Mesothelial cell of epicardium (in vitro differentiated cells): Measurements from ENCODE around the gene CTNNA2. TPM values are rescaled to one million over a fixed set of nuclear protein-coding genes. Genes with fewer than 3 reads are reported as not detected.

Experiments used
- DNase-seq, 2 experiments: peaks; one replicate each; pipeline ENCODE4 v3.0.0; 2021; ENCODE audit warnings: low spot score in 2 of 2; ENCODE audit not compliant: unreplicated experiment in 2 of 2
- H3K27ac Mint-ChIP-seq: 2 replicates; pipeline ENCODE4 v1.8.0; 2021; ENCODE audit warnings: mixed read lengths
- H3K27me3 Mint-ChIP-seq: 2 replicates; pipeline ENCODE4 v1.8.0; 2021; ENCODE audit warnings: low read depth, mixed read lengths
- H3K36me3 Mint-ChIP-seq: 2 replicates; pipeline ENCODE4 v1.8.0; 2021; ENCODE audit warnings: mixed read lengths
- H3K4me1 Mint-ChIP-seq: 2 replicates; pipeline ENCODE4 v1.8.0; 2021; ENCODE audit warnings: mixed read lengths
- H3K4me3 Mint-ChIP-seq: 2 replicates; pipeline ENCODE4 v1.8.0; 2021; ENCODE audit warnings: mild to moderate bottlenecking, moderate library complexity, mixed read lengths
- H3K9me3 Mint-ChIP-seq: 2 replicates; pipeline ENCODE4 v1.8.0; 2021; ENCODE audit warnings: mixed read lengths
- total RNA-seq: library from RNA; stranded (reverse); gene quantifications from 3 replicates; pipeline ENCODE4 v1.2.1, GENCODE V29; 2021
- TF ChIP-seq, protein P1 (sequence below): fragments of 200-600 bp; sonication (generic); IDR thresholded peaks from one replicate; pipeline ENCODE4 v1.5.0; 2021; ENCODE audit warnings: antibody characterized with exemption; ENCODE audit not compliant: unreplicated experiment

Gene CTNNA2
- total RNA-seq, 1 donor from 2014 or later: 4.9 TPM

DNA sequence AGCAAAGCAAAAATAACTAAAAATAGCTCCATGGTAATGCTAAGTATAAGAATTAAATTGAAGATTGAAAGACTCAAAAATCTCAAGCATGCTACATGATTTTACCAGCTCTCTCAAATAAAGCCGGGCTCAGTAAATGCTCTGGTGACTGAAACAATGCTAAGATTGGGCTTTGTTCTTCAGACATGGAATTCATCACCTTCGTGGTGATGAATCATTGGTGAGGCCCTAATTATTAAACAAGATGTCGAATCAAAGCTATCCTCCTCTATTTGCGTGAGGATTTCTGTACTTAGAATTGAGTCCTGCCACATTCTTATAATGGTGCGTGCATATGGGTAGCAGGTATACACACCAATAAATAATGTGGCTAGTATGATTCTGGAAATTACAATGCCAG, 850.5 kb downstream of the CTNNA2 start:
- Mint-ChIP-seq H3K27ac (no peak overlapping the region), H3K27me3 (no peaks in the 10 kb centered on the region), H3K4me3 (no peak overlapping the region), H3K36me3 (no peaks in the 10 kb centered on the region), H3K9me3 (no peaks in the 10 kb centered on the region), H3K4me1 (peaks cover 40% of the 10 kb centered on the region)
- TF ChIP-seq, protein P1, sequence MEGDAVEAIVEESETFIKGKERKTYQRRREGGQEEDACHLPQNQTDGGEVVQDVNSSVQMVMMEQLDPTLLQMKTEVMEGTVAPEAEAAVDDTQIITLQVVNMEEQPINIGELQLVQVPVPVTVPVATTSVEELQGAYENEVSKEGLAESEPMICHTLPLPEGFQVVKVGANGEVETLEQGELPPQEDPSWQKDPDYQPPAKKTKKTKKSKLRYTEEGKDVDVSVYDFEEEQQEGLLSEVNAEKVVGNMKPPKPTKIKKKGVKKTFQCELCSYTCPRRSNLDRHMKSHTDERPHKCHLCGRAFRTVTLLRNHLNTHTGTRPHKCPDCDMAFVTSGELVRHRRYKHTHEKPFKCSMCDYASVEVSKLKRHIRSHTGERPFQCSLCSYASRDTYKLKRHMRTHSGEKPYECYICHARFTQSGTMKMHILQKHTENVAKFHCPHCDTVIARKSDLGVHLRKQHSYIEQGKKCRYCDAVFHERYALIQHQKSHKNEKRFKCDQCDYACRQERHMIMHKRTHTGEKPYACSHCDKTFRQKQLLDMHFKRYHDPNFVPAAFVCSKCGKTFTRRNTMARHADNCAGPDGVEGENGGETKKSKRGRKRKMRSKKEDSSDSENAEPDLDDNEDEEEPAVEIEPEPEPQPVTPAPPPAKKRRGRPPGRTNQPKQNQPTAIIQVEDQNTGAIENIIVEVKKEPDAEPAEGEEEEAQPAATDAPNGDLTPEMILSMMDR: no peak
- no peak for DNase-seq

DNA sequence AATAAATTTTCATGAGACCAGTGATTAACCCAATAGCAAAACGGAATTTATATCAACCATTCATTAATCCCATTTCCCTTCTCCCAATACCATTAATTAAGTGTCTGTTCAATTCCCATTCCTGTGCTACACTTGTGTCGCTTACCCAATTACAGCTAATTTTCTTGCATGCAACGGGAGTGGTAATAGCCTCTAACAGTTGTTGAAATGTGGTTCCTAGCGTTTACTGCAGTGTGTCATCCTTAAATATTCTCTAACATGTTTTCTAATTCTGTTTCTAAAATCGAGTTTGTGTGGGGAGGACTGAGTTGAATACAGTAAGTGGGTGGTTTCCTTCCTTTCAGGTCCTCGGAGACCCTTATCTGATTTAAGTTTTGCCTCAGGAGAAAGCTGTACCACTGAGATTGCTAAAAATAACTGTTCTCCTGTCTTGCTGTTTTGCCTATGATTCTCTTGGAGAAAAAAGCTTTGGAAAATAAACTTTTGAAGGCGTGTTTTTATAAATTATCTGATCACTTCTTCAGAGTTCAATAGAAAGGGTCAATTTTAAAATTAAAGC, 851.0 kb downstream of the CTNNA2 start:
- Mint-ChIP-seq H3K9me3 (no peaks in the 10 kb centered on the region), H3K27me3 (no peaks in the 10 kb centered on the region), H3K4me3 (no peak overlapping the region), H3K36me3 (no peaks in the 10 kb centered on the region), H3K4me1 (peaks cover 40% of the 10 kb centered on the region), H3K27ac (peak overlapping the region; percentile 44)
- no peak for DNase-seq
- TF ChIP-seq, protein P1: no peak

DNA sequence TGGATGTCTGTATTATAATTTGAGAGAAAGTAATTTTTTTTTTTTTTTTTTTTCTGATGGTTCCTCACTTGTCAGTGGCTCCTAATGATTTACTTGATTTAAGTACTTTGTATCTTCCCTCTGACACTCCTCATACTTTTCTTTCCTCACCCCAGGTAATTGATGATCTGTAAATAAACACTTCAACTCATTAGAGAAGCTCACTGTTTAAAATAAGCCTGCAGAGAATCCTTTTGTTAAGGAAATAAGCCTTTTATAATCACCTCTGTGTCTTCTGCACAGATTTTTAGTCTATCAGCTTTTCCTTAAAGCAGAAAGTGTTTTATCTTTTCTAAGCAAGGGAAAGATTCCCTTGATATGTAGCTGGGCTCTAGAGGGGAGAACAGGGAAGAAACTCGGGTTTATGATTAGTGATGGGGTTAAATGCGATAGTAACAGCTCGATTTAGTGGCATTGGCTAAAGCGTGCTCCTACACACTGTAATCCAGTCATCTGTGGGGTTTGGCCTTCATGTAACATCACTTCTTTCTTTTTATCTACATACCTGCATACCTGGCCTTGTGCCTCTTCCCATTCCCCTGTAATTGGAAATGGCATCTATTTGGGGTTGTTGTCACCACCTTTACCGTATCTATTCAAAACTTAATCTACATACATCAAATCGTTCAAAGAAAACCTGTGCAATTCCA, 851.8 kb downstream of the CTNNA2 start:
- peaks cover 40% of the 10 kb centered on the region for H3K4me1 Mint-ChIP-seq
- TF ChIP-seq, protein P1: no peak
- H3K27me3 Mint-ChIP-seq: no peaks in the 10 kb centered on the region
- H3K9me3 Mint-ChIP-seq: no peaks in the 10 kb centered on the region
- no peak for DNase-seq
- H3K27ac Mint-ChIP-seq: no peak overlapping the region
- no peak overlapping the region for H3K4me3 Mint-ChIP-seq
- H3K36me3 Mint-ChIP-seq: no peaks in the 10 kb centered on the region

DNA sequence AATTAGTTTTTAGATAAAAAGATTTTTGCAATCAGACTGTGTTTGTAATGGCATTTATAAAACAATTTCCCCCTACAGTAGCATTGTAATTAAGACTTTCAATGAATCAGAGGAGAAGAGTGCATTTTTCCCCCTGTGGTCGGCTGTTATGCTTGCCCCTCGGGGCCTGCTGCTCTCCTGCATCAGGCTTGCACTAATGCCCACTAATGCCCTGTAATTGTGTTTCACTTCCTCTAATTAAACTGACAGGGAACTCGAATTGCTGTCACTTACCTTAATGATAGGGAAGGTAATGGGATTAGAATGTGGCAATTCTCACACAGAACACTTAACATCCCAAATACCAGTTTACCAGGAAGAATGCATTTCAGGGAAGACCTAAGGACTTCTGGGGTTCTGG, 852.9 kb downstream of the CTNNA2 start:
- peaks cover 36% of the 10 kb centered on the region for H3K4me1 Mint-ChIP-seq
- H3K27me3 Mint-ChIP-seq: no peaks in the 10 kb centered on the region
- DNase-seq: no peak
- no peak overlapping the region for H3K4me3 Mint-ChIP-seq
- no peaks in the 10 kb centered on the region for H3K36me3 Mint-ChIP-seq
- no peak overlapping the region for H3K27ac Mint-ChIP-seq
- TF ChIP-seq, protein P1: no peak
- no peaks in the 10 kb centered on the region for H3K9me3 Mint-ChIP-seq

DNA sequence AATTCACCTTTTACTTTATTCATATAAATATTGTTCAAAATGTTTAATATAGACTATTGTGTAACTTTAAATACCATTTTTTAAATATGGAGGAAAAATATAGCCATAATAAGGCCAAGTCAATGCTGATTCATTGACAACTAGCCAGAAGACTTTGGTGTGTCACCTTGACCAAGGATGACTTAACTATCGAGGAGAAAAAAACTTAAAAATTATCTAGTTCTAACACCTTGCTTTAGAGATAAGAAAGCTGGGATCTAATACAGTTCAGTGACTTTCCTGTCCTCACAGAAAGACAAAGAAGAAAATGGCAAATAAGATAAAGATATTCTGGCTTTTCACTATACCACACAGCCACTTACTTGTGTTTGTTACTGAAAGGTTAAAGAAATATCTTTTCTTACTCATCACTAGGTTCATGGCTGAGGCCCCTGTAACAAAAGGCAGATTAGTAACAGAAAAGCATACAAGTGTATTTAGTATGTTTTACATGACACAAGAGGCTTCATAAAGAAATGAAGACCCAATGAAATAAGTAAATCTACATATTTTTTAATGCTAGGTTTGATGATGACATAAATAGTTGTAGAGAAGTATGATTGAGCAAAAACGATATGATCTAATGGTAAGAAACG, 857.6 kb downstream of the CTNNA2 start:
- H3K36me3 Mint-ChIP-seq: no peaks in the 10 kb centered on the region
- H3K4me3 Mint-ChIP-seq: no peak overlapping the region
- H3K4me1 Mint-ChIP-seq: no peaks in the 10 kb centered on the region
- H3K27ac Mint-ChIP-seq: no peak overlapping the region
- H3K27me3 Mint-ChIP-seq: no peaks in the 10 kb centered on the region
- DNase-seq: no peak
- TF ChIP-seq, protein P1: no peak
- H3K9me3 Mint-ChIP-seq: no peaks in the 10 kb centered on the region
